HG02870 (cell line): Measurements from ENCODE around the gene TMC6.
"Not testable (repeated sequence)": the region's sequence is repeated elsewhere in the genome, so short reads cannot be mapped to it uniquely, and the experiment has no call there.

Source experiments
- ATAC-seq: cut with Tn5 transposase; IDR thresholded peaks from one replicate; pipeline ENCODE4 v1.9.1; 2021; ENCODE audit warnings: mild to moderate bottlenecking, moderate library complexity; ENCODE audit not compliant: unreplicated experiment

TMC6 gene

DNA sequence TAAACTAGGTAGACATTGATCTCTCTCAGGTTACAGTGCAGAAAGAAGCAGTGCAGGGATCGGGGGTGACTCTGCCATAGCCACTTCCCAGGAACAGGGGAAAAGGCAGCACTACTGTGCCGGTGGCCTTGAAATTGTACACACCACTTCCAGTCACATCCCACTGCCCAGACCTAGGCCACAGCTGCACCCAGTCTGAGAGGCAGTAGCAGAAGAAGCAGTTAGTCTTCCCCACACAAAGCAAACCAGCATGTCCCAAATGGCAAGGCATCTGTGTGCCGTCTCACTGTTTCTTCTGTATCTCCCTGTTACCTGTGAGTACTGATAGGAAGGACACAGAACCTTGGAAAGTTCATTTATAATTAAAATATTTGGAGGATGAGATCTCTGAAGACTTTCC, 47.0 kb downstream of the TMC6 start:
- no peak for ATAC-seq

DNA sequence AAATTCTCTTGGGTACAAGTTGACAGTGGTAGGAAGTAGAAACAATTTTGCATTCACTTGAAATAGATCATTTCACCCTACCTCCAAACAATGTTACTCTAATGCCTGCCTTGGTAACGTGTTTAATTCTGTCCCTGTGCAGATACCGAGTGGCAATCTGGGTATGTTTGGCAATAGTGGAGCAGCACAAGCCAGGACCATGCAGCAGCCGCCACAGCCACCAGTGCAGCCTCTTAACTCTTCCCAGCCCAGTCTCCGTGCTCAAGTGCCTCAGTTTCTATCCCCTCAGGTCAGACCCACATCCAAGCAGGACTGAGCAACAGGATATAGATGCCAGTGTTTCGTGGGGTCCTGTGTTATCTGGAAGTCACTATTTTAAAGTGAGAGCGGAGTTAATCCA, 49.3 kb downstream of the TMC6 start:
- no peak for ATAC-seq

DNA sequence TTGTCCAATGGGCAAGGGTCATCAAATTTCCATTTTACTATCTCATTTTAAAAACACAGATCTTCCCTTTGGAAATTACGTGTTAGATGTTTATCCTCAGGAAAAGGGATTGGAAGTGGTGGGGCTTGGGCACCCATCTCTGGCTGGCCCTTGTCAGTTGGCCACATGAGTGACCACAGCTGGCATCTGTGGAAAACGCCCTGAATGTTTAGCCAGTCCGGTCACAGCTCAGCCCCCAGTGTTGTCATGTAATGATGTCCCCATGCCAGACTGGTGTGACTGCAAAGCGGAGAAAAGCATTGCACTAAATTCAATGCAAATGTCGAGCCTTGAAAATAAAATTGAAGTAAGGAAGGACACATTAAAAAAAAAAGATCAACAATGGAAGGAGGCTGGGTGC, 53.0 kb downstream of the TMC6 start:
- no peak for ATAC-seq

DNA sequence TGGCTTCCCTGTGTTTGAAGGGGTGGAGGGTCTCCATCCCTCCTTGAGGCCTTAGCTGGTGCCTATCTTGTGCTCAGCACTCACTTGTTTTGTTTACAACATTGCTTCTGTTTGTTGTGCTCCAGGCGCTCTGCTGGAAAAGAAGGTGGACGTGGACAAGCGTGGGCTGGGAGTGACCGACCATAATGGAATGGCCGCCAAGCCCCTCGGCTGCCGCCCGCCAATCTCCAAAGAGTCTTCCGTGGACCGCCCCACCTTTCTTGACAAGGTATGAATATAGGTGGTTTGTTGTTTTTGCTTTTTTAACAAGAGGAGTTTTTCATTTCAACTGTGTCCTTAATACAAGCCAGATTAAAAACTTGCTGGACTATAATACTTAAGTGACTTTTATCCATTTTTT, 53.5 kb downstream of the TMC6 start:
- ATAC-seq: no peak

DNA sequence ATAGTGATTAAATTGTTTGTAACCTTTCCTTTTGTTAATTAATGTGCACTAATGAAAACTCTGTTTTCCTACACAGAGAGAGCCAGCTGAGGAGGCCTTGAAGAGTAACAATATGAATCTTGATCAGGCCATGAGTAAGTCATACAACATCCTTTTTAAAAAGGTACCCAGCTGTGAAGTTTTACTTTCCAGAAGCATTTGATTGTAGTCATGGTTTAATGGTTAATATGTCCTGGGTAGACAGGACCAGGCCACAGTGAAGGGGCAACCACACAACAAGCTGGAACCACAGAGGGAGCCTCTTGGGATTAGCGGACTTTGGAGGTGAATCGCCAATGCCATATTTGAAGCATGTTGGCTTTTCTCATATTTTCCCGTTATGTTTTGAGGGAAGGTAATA, 55.6 kb downstream of the TMC6 start:
- no peak for ATAC-seq

DNA sequence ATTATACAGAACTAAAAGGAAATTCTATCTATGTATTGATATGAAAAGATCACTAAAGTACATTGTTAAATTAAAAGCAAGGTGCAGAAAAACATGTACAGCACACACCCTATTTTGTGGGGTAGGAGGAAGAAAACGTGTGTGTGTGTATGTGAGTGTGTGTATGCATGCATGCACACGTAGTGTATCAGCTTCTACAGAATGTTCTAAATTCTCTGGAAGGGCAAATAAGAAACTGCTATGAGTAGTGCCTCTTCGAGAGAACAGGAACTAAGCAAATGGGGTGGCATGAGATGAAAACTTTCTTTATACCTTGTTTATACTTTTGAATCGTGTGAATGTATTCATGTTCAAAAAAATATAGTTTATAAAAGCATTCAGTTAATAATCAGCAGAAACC, 58.9 kb downstream of the TMC6 start:
- no peak for ATAC-seq

DNA sequence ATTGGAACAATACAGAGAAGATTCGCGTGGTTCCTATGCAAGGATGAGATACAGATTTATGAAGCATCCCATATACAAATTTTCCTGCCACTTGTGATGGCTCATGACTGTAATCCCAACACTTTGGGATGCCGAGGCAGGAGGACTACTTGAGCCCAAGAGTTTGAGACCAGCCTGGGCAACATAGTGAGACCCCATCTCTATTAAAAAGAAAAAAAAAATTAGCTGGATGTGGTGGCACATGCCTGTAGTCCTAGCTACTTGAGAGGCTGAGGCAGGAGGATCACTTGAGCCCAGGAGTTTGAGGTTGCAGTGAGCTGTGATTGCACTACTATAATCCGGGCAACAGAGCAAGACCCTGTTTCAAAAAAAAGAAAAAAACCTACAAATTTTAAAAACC, 61.6 kb downstream of the TMC6 start:
- ATAC-seq: not testable (repeated sequence)

DNA sequence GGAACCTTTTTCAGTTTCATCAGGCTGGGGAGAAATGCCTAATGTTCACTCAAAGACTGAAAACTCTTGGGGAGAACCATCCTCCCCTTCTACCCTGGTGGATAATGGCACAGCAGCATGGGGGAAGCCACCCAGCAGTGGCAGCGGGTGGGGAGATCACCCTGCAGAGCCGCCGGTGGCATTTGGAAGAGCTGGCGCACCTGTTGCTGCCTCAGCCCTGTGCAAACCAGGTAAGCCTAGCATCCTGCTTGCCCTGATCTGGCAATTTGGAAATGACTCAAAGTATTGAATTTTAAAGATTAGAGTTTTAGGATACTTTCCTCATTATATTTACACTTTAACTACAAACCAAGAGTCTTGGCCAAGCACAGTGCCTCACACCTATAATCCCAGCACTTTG, 63.8 kb downstream of the TMC6 start:
- ATAC-seq: no peak

DNA sequence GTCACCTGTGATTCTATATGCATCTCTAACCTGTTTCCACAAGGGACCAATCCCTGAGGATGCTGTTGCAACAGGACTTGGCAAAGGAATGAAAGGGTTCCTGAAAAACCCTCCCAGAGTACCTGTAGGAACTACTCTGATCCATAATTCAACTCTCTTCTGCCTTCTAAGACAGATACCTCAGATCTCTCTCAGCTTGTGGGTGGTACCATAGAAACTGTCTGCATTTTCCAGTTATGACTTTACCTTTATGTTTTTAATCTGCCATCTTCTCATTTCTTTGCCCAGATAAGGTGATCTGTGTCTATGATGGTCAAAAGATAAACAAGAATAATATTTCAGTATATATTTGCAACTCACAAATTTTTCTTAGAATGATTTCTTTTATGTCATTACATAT, 65.1 kb downstream of the TMC6 start:
- no peak for ATAC-seq

DNA sequence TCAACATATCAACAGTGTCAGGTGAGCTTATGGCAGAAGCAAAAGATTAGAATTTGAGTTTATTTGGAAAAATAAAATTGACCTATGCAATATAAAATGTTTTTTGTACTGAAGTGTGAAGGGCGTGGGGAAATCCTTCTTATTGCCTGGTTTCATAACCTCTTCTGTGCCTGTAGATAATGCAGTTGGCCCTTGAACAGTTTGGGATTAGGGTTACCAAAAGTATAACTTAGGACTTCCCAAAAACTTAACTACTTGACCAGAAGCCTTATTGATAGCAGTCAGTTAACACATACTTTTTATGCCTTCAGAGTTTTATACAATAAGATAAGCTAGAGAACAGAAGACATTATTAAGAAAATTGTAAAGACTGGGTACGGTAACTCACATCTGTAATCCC, 66.0 kb downstream of the TMC6 start:
- ATAC-seq: no peak
